GM03348 (cell line): ENCODE results near the gene SAMD4A.
A peak's percentile ranks its signal among the peaks of the same experiment; 100 is the strongest.

Experiments
- DNase-seq: peaks from one replicate; pipeline ENCODE4 v3.0.0; 2012; ENCODE audit warnings: low spot score

Gene SAMD4A

GRCh38 chr14:54763761-54764160, 196.8 kb downstream of the SAMD4A start:
- no peak for DNase-seq

- DNase-seq = no peak
Observed at GRCh38 chr14:54766276-54767138, 199.6 kb downstream of the SAMD4A start.

- DNase-seq = no peak
Observed at GRCh38 chr14:54767139-54767431, 200.2 kb downstream of the SAMD4A start.

GRCh38 chr14:54767450-54767849, 200.5 kb downstream of the SAMD4A start:
- no peak for DNase-seq

GRCh38 chr14:54768501-54769129, 201.7 kb downstream of the SAMD4A start:
- DNase-seq = no peak

GRCh38 chr14:54769951-54770863, 203.3 kb downstream of the SAMD4A start:
- DNase-seq = no peak

GRCh38 chr14:54771411-54772027, 204.6 kb downstream of the SAMD4A start:
- no peak for DNase-seq

- peak; percentile 59 for DNase-seq
Observed at GRCh38 chr14:54772451-54772881, 205.5 kb downstream of the SAMD4A start.

GRCh38 chr14:54773171-54774006, 206.5 kb downstream of the SAMD4A start:
- peak; percentile 94 for DNase-seq

- DNase-seq = no peak
Observed at GRCh38 chr14:54774824-54775223, 207.9 kb downstream of the SAMD4A start.

- DNase-seq = no peak
Observed at GRCh38 chr14:54775486-54776140, 208.7 kb downstream of the SAMD4A start.

- peak; percentile 79 for DNase-seq
Observed at GRCh38 chr14:54776361-54777001, 209.6 kb downstream of the SAMD4A start.

GRCh38 chr14:54777395-54777794, 210.5 kb downstream of the SAMD4A start:
- no peak for DNase-seq

GRCh38 chr14:54778618-54779345, 211.9 kb downstream of the SAMD4A start:
- DNase-seq = no peak

- DNase-seq = no peak
Observed at GRCh38 chr14:54781080-54781479, 214.2 kb downstream of the SAMD4A start.

GRCh38 chr14:54781961-54782750, 215.2 kb downstream of the SAMD4A start:
- no peak for DNase-seq

- no peak for DNase-seq
Observed at GRCh38 chr14:54782751-54783659, 216.1 kb downstream of the SAMD4A start.

- no peak for DNase-seq
Observed at GRCh38 chr14:54783660-54784015, 216.7 kb downstream of the SAMD4A start.
